Bone marrow (tissue), 2 donors: ENCODE results near the gene ASIC1.

Experiments
- DNase-seq, 2 donors: peaks; one replicate each; lab custom pipeline; 2025; lab: John Stamatoyannopoulos, UW

ASIC1 gene

GRCh38 chr12:50085615-50086072 is 28.2 kb downstream of the ASIC1 start:
- DNase-seq = no peak

GRCh38 chr12:50086148-50086547 is 28.8 kb downstream of the ASIC1 start:
- no peak for DNase-seq

- DNase-seq = no peak
Measured at GRCh38 chr12:50087151-50087550, 29.8 kb downstream of the ASIC1 start.

- no peak for DNase-seq
Measured at GRCh38 chr12:50087995-50088394, 30.6 kb downstream of the ASIC1 start.

- DNase-seq = peak in 1 of 2 donors; percentile 11
Measured at GRCh38 chr12:50088577-50089335, 31.4 kb downstream of the ASIC1 start.

GRCh38 chr12:50089730-50090129 is 32.3 kb downstream of the ASIC1 start:
- DNase-seq = no peak

GRCh38 chr12:50090391-50090790 is 33.0 kb downstream of the ASIC1 start:
- DNase-seq = no peak

GRCh38 chr12:50097952-50098351 is 40.6 kb downstream of the ASIC1 start:
- DNase-seq = no peak

- no peak for DNase-seq
Measured at GRCh38 chr12:50099302-50100008, 42.1 kb downstream of the ASIC1 start.

- no peak for DNase-seq
Measured at GRCh38 chr12:50100561-50100960, 43.2 kb downstream of the ASIC1 start.

GRCh38 chr12:50101663-50102062 is 44.3 kb downstream of the ASIC1 start:
- DNase-seq = no peak

- no peak for DNase-seq
Measured at GRCh38 chr12:50102131-50102531, 44.7 kb downstream of the ASIC1 start.

GRCh38 chr12:50102646-50103309 is 45.4 kb downstream of the ASIC1 start:
- no peak for DNase-seq

GRCh38 chr12:50103351-50103750 is 46.0 kb downstream of the ASIC1 start:
- DNase-seq = no peak

- DNase-seq = no peak
Measured at GRCh38 chr12:50103767-50104321, 46.4 kb downstream of the ASIC1 start, which contains the start of gene GPD1. GPD1 (plus strand) TSS chr12:50104008; CDS start chr12:50104051, 43 bp downstream.

GRCh38 chr12:50104417-50105366 is 47.3 kb downstream of the ASIC1 start:
- no peak for DNase-seq

- DNase-seq = no peak
Measured at GRCh38 chr12:50105913-50106450, 48.6 kb downstream of the ASIC1 start.

GRCh38 chr12:50106907-50107306 is 49.5 kb downstream of the ASIC1 start:
- no peak for DNase-seq

GRCh38 chr12:50107416-50108268 is 50.2 kb downstream of the ASIC1 start:
- no peak for DNase-seq

- no peak for DNase-seq
Measured at GRCh38 chr12:50109319-50109718, 51.9 kb downstream of the ASIC1 start.
